SK-N-MC (cell line): ENCODE measurements around the gene S100G.

ENCODE experiments used
- EZH2 ChIP-seq: fragments of 200-600 bp; sonication (generic); IDR thresholded peaks from one replicate; pipeline ENCODE4 v1.6.1; 2017; ENCODE audit warnings: antibody characterized with exemption
- POLR2AphosphoS5 ChIP-seq: IDR thresholded peaks from 2 replicates; pipeline ENCODE4 v1.6.1; 2012; ENCODE audit warnings: mild to moderate bottlenecking, low read depth, low read length, borderline replicate concordance

DNA sequence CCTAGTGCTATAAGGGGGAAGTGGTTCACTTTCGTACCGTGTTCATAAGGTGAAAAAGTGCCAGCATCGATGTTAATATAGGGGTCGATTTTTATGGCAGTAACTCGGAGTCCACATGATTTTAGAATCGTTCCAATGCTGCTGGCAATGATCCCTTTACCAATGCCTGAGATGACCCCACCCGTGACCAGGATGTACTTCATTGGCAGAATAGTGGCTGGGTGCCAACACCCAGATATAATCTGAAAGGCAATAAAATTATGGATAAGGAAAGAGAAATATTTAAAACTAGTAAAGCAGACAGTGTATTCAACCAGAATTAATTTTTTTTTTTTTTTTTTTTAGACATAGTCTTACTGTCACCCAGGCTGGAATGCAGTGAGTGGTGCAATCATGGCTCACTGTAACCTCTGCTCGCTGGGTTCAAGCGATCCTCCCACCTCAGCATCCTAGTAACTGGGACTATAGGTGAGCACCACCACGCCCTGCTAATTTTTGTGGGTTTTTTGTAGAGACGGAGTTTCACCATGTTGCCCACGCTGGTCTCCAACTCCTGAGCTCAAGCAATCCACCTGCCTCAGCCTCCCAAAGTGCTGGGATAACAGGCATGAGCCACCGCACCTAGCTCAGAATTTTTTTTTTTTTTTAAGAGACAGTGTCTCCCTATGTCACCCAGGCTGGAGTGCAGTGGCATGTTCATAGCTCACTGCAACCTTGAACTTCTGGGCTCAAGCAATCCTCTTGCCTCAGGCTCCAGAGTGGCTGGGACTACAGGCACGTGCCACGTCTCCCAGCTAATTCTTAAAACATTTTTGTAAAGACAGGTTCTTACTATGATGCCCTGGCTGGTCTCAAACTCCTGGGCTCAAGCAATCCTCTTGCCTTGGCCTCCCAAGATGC is 53.0 kb downstream of the S100G start:
- TF ChIP-seq EZH2, result no peak
- no peak for TF ChIP-seq POLR2AphosphoS5
